Measurements from ENCODE around the gene IRGC. TPM values are rescaled to one million over a fixed set of nuclear protein-coding genes. Genes with fewer than 3 reads are reported as not detected.

IRGC gene
- total RNA-seq, 1 experiment from 2014 or later = not detected

GRCh38 chr19:43683905-43684304, 32.0 kb upstream of the IRGC start:
- Histone ChIP-seq H3K4me1 (peaks cover 5% of the 10 kb centered on the region; the same call in 1 of the 2 replicates), H3K27me3 (replicated peaks; ENCODE audit: control insufficient read depth, insufficient read depth, low read length) (no peaks in the 10 kb centered on the region), H3K9me3 (no peaks in the 10 kb centered on the region), H3K4me3 (ENCODE audit: low read depth, low read length) (no peak overlapping the region), H3K36me3 (ENCODE audit: control insufficient read depth, insufficient read depth, low read length) (no peaks in the 10 kb centered on the region)
- no peaks in the 10 kb centered on the region for H3K36me3 Mint-ChIP-seq (ENCODE audit: insufficient read depth, unreplicated experiment)
- H3K4me1 Mint-ChIP-seq (ENCODE audit: low read depth, unreplicated experiment) = peaks cover 5% of the 10 kb centered on the region
- H3K9me3 Mint-ChIP-seq (ENCODE audit: unreplicated experiment) = no peaks in the 10 kb centered on the region
- ChIA-PET CTCF (no interaction called here), POLR2A (no interaction called here)
- no peak overlapping the region for H3K4me3 Mint-ChIP-seq (ENCODE audit: unreplicated experiment)
- no TSS peak for BruUV-seq (replicated peaks)
- H3K27me3 Mint-ChIP-seq (ENCODE audit: insufficient read depth, unreplicated experiment) = no peaks in the 10 kb centered on the region
- no peak for DNase-seq
- no peak for TF ChIP-seq CTCF (IDR thresholded peaks at IDR 0.05; ENCODE audit: insufficient read depth in 1 of 2, low read depth in 1 of 2, low read length in 1 of 2, severe bottlenecking in 1 of 2, unreplicated experiment in 1 of 2)
- no peak overlapping the region for H3K27ac Mint-ChIP-seq (ENCODE audit: unreplicated experiment)
- intact Hi-C loops (cut with micrococcal nuclease; ENCODE audit: unreplicated experiment) = no loop called here

- peaks cover 3% of the 10 kb centered on the region for H3K4me1 Mint-ChIP-seq (ENCODE audit: low read depth, unreplicated experiment)
- H3K9me3 Mint-ChIP-seq (ENCODE audit: unreplicated experiment) = no peaks in the 10 kb centered on the region
- H3K4me3 Mint-ChIP-seq (ENCODE audit: unreplicated experiment) = no peak overlapping the region
- BruUV-seq (replicated peaks) = no TSS peak
- H3K27ac Mint-ChIP-seq (ENCODE audit: unreplicated experiment) = no peak overlapping the region
- no peaks in the 10 kb centered on the region for H3K36me3 Mint-ChIP-seq (ENCODE audit: insufficient read depth, unreplicated experiment)
- Histone ChIP-seq H3K4me3 (ENCODE audit: low read depth, low read length) (no peak overlapping the region), H3K36me3 (ENCODE audit: control insufficient read depth, insufficient read depth, low read length) (no peaks in the 10 kb centered on the region), H3K4me1 (peaks cover 4% of the 10 kb centered on the region; the same call in 1 of the 2 replicates), H3K9me3 (no peaks in the 10 kb centered on the region), H3K27me3 (replicated peaks; ENCODE audit: control insufficient read depth, insufficient read depth, low read length) (no peaks in the 10 kb centered on the region)
- ChIA-PET CTCF (no interaction called here), POLR2A (no interaction called here)
- DNase-seq = no peak
- TF ChIP-seq CTCF (IDR thresholded peaks at IDR 0.05; ENCODE audit: insufficient read depth in 1 of 2, low read depth in 1 of 2, low read length in 1 of 2, severe bottlenecking in 1 of 2, unreplicated experiment in 1 of 2) = no peak
- no peaks in the 10 kb centered on the region for H3K27me3 Mint-ChIP-seq (ENCODE audit: insufficient read depth, unreplicated experiment)
- intact Hi-C loops (cut with micrococcal nuclease; ENCODE audit: unreplicated experiment) = no loop called here
Observed at GRCh38 chr19:43684326-43684725, 31.6 kb upstream of the IRGC start.

- Histone ChIP-seq H3K4me1 (no peaks in the 10 kb centered on the region), H3K9me3 (peaks cover 18% of the 10 kb centered on the region), H3K4me3 (ENCODE audit: low read depth, low read length) (no peak overlapping the region), H3K27me3 (replicated peaks; ENCODE audit: control insufficient read depth, insufficient read depth, low read length) (no peaks in the 10 kb centered on the region), H3K36me3 (ENCODE audit: control insufficient read depth, insufficient read depth, low read length) (no peaks in the 10 kb centered on the region)
- no peak for TF ChIP-seq CTCF (IDR thresholded peaks at IDR 0.05; ENCODE audit: insufficient read depth in 1 of 2, low read depth in 1 of 2, low read length in 1 of 2, severe bottlenecking in 1 of 2, unreplicated experiment in 1 of 2)
- ChIA-PET CTCF (interaction anchor here (0.7 kb wide), 1 partner anchor 60 kb away, joined by 5 read pairs; no protein-coding TSS in a partner anchor), POLR2A (no interaction called here)
- Mint-ChIP-seq H3K4me3 (ENCODE audit: unreplicated experiment) (no peak overlapping the region), H3K4me1 (ENCODE audit: low read depth, unreplicated experiment) (no peaks in the 10 kb centered on the region), H3K27ac (ENCODE audit: unreplicated experiment) (no peak overlapping the region), H3K27me3 (ENCODE audit: insufficient read depth, unreplicated experiment) (no peaks in the 10 kb centered on the region), H3K9me3 (ENCODE audit: unreplicated experiment) (peaks cover 12% of the 10 kb centered on the region), H3K36me3 (ENCODE audit: insufficient read depth, unreplicated experiment) (no peaks in the 10 kb centered on the region)
- no TSS peak for BruUV-seq (replicated peaks)
- no peak for DNase-seq
- intact Hi-C loops (cut with micrococcal nuclease; ENCODE audit: unreplicated experiment) = no loop called here
Observed at GRCh38 chr19:43687660-43687997, 28.2 kb upstream of the IRGC start.
